ENCODE data around the gene TEPSIN. TPM values are rescaled to one million over a fixed set of nuclear protein-coding genes. Genes with fewer than 3 reads are reported as not detected.

The TEPSIN gene
- total and polyA plus RNA-seq, 4 donors, result 3.2 to 22.9 (median 10.7) TPM

GRCh38 chr17:81204578-81204977, 34.3 kb downstream of the TEPSIN start:
- TF ChIP-seq JUND (IDR thresholded peaks at IDR 0.05), result no peak
- TF ChIP-seq FOXA1 (IDR thresholded peaks at IDR 0.05), result no peak
- Histone ChIP-seq H3K4me1 (ENCODE audit: control insufficient read depth in 4 of 4, insufficient read depth in 4 of 4, low read length in 3 of 4) (no peaks in the 10 kb centered on the region), H3K4me3 (ENCODE audit: low read depth in 1 of 3, low read length in 3 of 3) (no peak overlapping the region), H3K27me3 (ENCODE audit: control insufficient read depth in 4 of 4, insufficient read depth in 4 of 4, low read length in 3 of 4) (no peaks in the 10 kb centered on the region), H3K36me3 (ENCODE audit: control insufficient read depth in 4 of 4, insufficient read depth in 3 of 4, low read depth in 1 of 4, low read length in 3 of 4) (no peaks in the 10 kb centered on the region), H3K27ac (ENCODE audit: low read depth in 1 of 2, low read length in 2 of 2) (no peak overlapping the region), H3K9me3 (ENCODE audit: control insufficient read depth in 4 of 4, low read length in 3 of 4) (no peaks in the 10 kb centered on the region), H3K9ac (ENCODE audit: low read depth in 1 of 2, low read length in 2 of 2) (no peak overlapping the region)
- DNase-seq (ENCODE audit: low spot score), result no peak
- WGBS, result 83% methylated on average over 10 of the region's 10 CpGs

GRCh38 chr17:81203136-81203535, 35.7 kb downstream of the TEPSIN start:
- WGBS, result 97% methylated on average over 20 of the region's 20 CpGs
- no peak overlapping the region for H3K27ac ChIP-seq (ENCODE audit: low read depth in 1 of 2, low read length in 2 of 2)
- no peak overlapping the region for H3K4me3 ChIP-seq (ENCODE audit: low read depth in 1 of 3, low read length in 3 of 3)
- TF ChIP-seq CTCF (IDR thresholded peaks at IDR 0.05; ENCODE audit: low read depth, low read length, missing input control) (no peak), ATF3 (IDR thresholded peaks at IDR 0.05) (no peak), JUND (IDR thresholded peaks at IDR 0.05) (no peak), TAF1 (conservative IDR thresholded peaks at IDR 0.05) (no peak), HNF4A (conservative IDR thresholded peaks at IDR 0.05) (no peak), GABPA (IDR thresholded peaks at IDR 0.05 in 1 of 2, conservative IDR thresholded peaks at IDR 0.05 in 1 of 2) (no peak), HNF4G (IDR thresholded peaks at IDR 0.05) (no peak), NR2F2 (IDR thresholded peaks at IDR 0.05) (no peak), MAX (IDR thresholded peaks at IDR 0.05) (no peak), ZBTB33 (IDR thresholded peaks at IDR 0.05) (no peak), RAD21 (IDR thresholded peaks at IDR 0.05) (no peak), EGR1 (IDR thresholded peaks at IDR 0.05; ENCODE audit: low read depth in 2 of 2) (no peak), REST (IDR thresholded peaks at IDR 0.05) (no peak), RXRA (IDR thresholded peaks at IDR 0.05) (no peak), FOXA1 (IDR thresholded peaks at IDR 0.05) (no peak), YY1 (IDR thresholded peaks at IDR 0.05) (no peak), FOXA2 (IDR thresholded peaks at IDR 0.05) (no peak)
- no peaks in the 10 kb centered on the region for H3K36me3 ChIP-seq (ENCODE audit: control insufficient read depth in 4 of 4, insufficient read depth in 3 of 4, low read depth in 1 of 4, low read length in 3 of 4)
- H3K27me3 ChIP-seq (ENCODE audit: control insufficient read depth in 4 of 4, insufficient read depth in 4 of 4, low read length in 3 of 4), result no peaks in the 10 kb centered on the region
- H3K4me1 ChIP-seq (ENCODE audit: control insufficient read depth in 4 of 4, insufficient read depth in 4 of 4, low read length in 3 of 4), result no peaks in the 10 kb centered on the region
- H3K9me3 ChIP-seq (ENCODE audit: control insufficient read depth in 4 of 4, low read length in 3 of 4), result no peaks in the 10 kb centered on the region
- DNase-seq (ENCODE audit: low spot score), result no peak
- H3K9ac ChIP-seq (ENCODE audit: low read depth in 1 of 2, low read length in 2 of 2), result no peak overlapping the region
